GM23338 (cell line): ENCODE data around the gene EXOC6.

Experiments used
- CREB1 ChIP-seq: fragments of 250-450 bp; sonication (Bioruptor Pico); IDR thresholded peaks from 2 replicates; pipeline ENCODE4 v1.5.0; 2020; ENCODE audit warnings: low read depth, mild to moderate bottlenecking, moderate library complexity
- EZH2 ChIP-seq: fragments of 200-600 bp; sonication (generic); IDR thresholded peaks from one replicate; pipeline ENCODE4 v1.8.0; 2017; ENCODE audit warnings: antibody characterized with exemption, mild to moderate bottlenecking, low read depth; ENCODE audit not compliant: unreplicated experiment
- EZH2phosphoT487 ChIP-seq: fragments of 200-600 bp; sonication (generic); IDR thresholded peaks from one replicate; pipeline ENCODE4 v1.8.1; 2018; ENCODE audit warnings: antibody characterized with exemption; ENCODE audit not compliant: unreplicated experiment
- JUNB ChIP-seq: IDR thresholded peaks from one replicate; pipeline ENCODE4 v1.6.1; 2016; ENCODE audit warnings: antibody characterized with exemption; ENCODE audit not compliant: unreplicated experiment
- NANOG ChIP-seq: IDR thresholded peaks from 2 replicates; pipeline ENCODE4 v1.6.1; 2016; ENCODE audit warnings: antibody characterized with exemption, borderline replicate concordance
- POLR2AphosphoS5 ChIP-seq: IDR thresholded peaks from 2 replicates; pipeline ENCODE4 v1.6.1; 2016; ENCODE audit warnings: antibody characterized with exemption, low read depth
- STAT1 ChIP-seq: IDR thresholded peaks from one replicate; pipeline ENCODE4 v1.6.1; 2016; ENCODE audit warnings: antibody characterized with exemption; ENCODE audit not compliant: unreplicated experiment
- ZNF114 ChIP-seq: fragments of 250-450 bp; sonication (Bioruptor Pico); IDR thresholded peaks from 2 replicates; pipeline ENCODE4 v1.5.0; 2020; ENCODE audit warnings: mild to moderate bottlenecking, moderate library complexity
- TF ChIP-seq, protein P1 (sequence below), 2 experiments: fragments of 200-600 bp in 1 of 2; sonication (generic) in 1 of 2; conservative IDR thresholded peaks; 2 replicates each; pipeline versions ENCODE4 v1.5.1 to v1.6.1; 2016 to 2017; ENCODE audit warnings: antibody characterized with exemption in 2 of 2, low read depth in 2 of 2, mild to moderate bottlenecking in 2 of 2, moderate library complexity in 1 of 2
- TF ChIP-seq, protein P2 (sequence below): IDR thresholded peaks from 2 replicates; pipeline ENCODE4 v1.6.1; 2016; ENCODE audit warnings: antibody characterized with exemption
- TF ChIP-seq, protein P3 (sequence below): IDR thresholded peaks from one replicate; pipeline ENCODE4 v1.6.1; 2018; ENCODE audit warnings: antibody characterized with exemption; ENCODE audit not compliant: unreplicated experiment
- TF ChIP-seq, protein P4 (sequence below): fragments of 250-450 bp; sonication (Bioruptor Pico); IDR thresholded peaks from 2 replicates; pipeline ENCODE4 v1.5.0; 2020; ENCODE audit warnings: mild to moderate bottlenecking, moderate library complexity

DNA sequence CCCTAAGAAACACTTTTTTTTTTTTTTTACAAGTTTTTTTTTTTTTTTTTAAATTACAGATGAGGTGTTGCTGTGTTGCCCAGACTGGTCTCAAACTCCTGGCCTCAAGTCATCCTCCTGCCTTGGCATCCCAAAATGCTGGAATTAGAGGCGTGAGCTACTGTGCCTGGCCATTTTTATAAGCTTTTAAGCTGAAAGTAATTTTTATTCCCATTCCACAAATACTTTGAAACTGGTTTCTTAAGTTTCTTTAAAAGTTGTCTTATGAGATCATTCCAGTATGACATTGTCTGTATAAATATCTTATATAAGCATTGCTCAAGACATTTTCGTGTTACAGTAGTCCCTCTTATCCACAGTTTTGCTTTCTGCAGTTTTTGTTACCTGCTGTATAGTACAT lies 150.9 kb downstream of the EXOC6 start:
- no peak for TF ChIP-seq EZH2
- TF ChIP-seq, protein P1, sequence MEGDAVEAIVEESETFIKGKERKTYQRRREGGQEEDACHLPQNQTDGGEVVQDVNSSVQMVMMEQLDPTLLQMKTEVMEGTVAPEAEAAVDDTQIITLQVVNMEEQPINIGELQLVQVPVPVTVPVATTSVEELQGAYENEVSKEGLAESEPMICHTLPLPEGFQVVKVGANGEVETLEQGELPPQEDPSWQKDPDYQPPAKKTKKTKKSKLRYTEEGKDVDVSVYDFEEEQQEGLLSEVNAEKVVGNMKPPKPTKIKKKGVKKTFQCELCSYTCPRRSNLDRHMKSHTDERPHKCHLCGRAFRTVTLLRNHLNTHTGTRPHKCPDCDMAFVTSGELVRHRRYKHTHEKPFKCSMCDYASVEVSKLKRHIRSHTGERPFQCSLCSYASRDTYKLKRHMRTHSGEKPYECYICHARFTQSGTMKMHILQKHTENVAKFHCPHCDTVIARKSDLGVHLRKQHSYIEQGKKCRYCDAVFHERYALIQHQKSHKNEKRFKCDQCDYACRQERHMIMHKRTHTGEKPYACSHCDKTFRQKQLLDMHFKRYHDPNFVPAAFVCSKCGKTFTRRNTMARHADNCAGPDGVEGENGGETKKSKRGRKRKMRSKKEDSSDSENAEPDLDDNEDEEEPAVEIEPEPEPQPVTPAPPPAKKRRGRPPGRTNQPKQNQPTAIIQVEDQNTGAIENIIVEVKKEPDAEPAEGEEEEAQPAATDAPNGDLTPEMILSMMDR (conservative IDR thresholded peaks at IDR 0.05; ENCODE audit: low read depth in 2 of 2): no peak
- TF ChIP-seq, protein P2, sequence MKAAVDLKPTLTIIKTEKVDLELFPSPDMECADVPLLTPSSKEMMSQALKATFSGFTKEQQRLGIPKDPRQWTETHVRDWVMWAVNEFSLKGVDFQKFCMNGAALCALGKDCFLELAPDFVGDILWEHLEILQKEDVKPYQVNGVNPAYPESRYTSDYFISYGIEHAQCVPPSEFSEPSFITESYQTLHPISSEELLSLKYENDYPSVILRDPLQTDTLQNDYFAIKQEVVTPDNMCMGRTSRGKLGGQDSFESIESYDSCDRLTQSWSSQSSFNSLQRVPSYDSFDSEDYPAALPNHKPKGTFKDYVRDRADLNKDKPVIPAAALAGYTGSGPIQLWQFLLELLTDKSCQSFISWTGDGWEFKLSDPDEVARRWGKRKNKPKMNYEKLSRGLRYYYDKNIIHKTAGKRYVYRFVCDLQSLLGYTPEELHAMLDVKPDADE: no peak
- TF ChIP-seq, protein P3, sequence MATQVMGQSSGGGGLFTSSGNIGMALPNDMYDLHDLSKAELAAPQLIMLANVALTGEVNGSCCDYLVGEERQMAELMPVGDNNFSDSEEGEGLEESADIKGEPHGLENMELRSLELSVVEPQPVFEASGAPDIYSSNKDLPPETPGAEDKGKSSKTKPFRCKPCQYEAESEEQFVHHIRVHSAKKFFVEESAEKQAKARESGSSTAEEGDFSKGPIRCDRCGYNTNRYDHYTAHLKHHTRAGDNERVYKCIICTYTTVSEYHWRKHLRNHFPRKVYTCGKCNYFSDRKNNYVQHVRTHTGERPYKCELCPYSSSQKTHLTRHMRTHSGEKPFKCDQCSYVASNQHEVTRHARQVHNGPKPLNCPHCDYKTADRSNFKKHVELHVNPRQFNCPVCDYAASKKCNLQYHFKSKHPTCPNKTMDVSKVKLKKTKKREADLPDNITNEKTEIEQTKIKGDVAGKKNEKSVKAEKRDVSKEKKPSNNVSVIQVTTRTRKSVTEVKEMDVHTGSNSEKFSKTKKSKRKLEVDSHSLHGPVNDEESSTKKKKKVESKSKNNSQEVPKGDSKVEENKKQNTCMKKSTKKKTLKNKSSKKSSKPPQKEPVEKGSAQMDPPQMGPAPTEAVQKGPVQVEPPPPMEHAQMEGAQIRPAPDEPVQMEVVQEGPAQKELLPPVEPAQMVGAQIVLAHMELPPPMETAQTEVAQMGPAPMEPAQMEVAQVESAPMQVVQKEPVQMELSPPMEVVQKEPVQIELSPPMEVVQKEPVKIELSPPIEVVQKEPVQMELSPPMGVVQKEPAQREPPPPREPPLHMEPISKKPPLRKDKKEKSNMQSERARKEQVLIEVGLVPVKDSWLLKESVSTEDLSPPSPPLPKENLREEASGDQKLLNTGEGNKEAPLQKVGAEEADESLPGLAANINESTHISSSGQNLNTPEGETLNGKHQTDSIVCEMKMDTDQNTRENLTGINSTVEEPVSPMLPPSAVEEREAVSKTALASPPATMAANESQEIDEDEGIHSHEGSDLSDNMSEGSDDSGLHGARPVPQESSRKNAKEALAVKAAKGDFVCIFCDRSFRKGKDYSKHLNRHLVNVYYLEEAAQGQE: no peak
- TF ChIP-seq POLR2AphosphoS5: no peak
- TF ChIP-seq NANOG: no peak
- TF ChIP-seq EZH2phosphoT487: no peak
- no peak for TF ChIP-seq CREB1 (CRISPR knock-in tag)
- no peak for TF ChIP-seq JUNB
- no peak for TF ChIP-seq ZNF114 (CRISPR knock-in tag)
- no peak for TF ChIP-seq STAT1
- TF ChIP-seq, protein P4, sequence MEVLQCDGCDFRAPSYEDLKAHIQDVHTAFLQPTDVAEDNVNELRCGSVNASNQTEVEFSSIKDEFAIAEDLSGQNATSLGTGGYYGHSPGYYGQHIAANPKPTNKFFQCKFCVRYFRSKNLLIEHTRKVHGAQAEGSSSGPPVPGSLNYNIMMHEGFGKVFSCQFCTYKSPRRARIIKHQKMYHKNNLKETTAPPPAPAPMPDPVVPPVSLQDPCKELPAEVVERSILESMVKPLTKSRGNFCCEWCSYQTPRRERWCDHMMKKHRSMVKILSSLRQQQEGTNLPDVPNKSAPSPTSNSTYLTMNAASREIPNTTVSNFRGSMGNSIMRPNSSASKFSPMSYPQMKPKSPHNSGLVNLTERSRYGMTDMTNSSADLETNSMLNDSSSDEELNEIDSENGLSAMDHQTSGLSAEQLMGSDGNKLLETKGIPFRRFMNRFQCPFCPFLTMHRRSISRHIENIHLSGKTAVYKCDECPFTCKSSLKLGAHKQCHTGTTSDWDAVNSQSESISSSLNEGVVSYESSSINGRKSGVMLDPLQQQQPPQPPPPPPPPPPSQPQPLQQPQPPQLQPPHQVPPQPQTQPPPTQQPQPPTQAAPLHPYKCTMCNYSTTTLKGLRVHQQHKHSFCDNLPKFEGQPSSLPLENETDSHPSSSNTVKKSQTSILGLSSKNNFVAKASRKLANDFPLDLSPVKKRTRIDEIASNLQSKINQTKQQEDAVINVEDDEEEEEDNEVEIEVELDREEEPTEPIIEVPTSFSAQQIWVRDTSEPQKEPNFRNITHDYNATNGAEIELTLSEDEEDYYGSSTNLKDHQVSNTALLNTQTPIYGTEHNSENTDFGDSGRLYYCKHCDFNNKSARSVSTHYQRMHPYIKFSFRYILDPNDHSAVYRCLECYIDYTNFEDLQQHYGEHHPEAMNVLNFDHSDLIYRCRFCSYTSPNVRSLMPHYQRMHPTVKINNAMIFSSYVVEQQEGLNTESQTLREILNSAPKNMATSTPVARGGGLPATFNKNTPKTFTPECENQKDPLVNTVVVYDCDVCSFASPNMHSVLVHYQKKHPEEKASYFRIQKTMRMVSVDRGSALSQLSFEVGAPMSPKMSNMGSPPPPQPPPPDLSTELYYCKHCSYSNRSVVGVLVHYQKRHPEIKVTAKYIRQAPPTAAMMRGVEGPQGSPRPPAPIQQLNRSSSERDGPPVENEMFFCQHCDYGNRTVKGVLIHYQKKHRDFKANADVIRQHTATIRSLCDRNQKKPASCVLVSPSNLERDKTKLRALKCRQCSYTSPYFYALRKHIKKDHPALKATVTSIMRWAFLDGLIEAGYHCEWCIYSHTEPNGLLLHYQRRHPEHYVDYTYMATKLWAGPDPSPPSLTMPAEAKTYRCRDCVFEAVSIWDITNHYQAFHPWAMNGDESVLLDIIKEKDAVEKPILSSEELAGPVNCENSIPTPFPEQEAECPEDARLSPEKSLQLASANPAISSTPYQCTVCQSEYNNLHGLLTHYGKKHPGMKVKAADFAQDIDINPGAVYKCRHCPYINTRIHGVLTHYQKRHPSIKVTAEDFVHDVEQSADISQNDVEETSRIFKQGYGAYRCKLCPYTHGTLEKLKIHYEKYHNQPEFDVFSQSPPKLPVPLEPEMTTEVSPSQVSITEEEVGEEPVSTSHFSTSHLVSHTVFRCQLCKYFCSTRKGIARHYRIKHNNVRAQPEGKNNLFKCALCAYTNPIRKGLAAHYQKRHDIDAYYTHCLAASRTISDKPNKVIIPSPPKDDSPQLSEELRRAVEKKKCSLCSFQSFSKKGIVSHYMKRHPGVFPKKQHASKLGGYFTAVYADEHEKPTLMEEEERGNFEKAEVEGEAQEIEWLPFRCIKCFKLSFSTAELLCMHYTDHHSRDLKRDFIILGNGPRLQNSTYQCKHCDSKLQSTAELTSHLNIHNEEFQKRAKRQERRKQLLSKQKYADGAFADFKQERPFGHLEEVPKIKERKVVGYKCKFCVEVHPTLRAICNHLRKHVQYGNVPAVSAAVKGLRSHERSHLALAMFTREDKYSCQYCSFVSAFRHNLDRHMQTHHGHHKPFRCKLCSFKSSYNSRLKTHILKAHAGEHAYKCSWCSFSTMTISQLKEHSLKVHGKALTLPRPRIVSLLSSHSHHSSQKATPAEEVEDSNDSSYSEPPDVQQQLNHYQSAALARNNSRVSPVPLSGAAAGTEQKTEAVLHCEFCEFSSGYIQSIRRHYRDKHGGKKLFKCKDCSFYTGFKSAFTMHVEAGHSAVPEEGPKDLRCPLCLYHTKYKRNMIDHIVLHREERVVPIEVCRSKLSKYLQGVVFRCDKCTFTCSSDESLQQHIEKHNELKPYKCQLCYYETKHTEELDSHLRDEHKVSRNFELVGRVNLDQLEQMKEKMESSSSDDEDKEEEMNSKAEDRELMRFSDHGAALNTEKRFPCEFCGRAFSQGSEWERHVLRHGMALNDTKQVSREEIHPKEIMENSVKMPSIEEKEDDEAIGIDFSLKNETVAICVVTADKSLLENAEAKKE (CRISPR knock-in tag): no peak
